Muscle of leg (tissue), 11 donors: ENCODE results near the gene PARVA. TPM values are rescaled to one million over a fixed set of nuclear protein-coding genes. Genes with fewer than 3 reads are reported as not detected.
"Not testable (repeated sequence)": the region's sequence is repeated elsewhere in the genome, so short reads cannot be mapped to it uniquely, and the experiment has no call there.

ENCODE experiments used
- DNase-seq: peaks from one replicate; pipeline ENCODE4 v3.0.0; 2013
- H3K27ac ChIP-seq: one replicate; pipeline ENCODE4 v1.5.1; 2013; ENCODE audit warnings: mild to moderate bottlenecking, low read length, control low read depth
- H3K27me3 ChIP-seq: one replicate; pipeline ENCODE4 v1.6.1; 2013; ENCODE audit warnings: low read length; ENCODE audit not compliant: control insufficient read depth, insufficient read depth
- H3K36me3 ChIP-seq: one replicate; pipeline ENCODE4 v1.6.1; 2013; ENCODE audit warnings: low read length; ENCODE audit not compliant: control insufficient read depth, insufficient read depth
- H3K4me1 ChIP-seq: one replicate; pipeline ENCODE4 v1.6.1; 2013; ENCODE audit warnings: low read length; ENCODE audit not compliant: control insufficient read depth, insufficient read depth
- H3K4me3 ChIP-seq: one replicate; pipeline ENCODE4 v1.5.1; 2013; ENCODE audit warnings: low read length, control low read depth
- H3K9me3 ChIP-seq: replicated peaks from 2 replicates; pipeline ENCODE4 v1.6.1; 2013; ENCODE audit warnings: low read depth, low read length; ENCODE audit not compliant: control insufficient read depth
- WGBS: methylation state at CpG from one replicate; pipeline ENCODE4 v1.1.5; 2013; ENCODE audit warnings: missing lambda C conversion rate; ENCODE audit not compliant: insufficient coverage; 5-methylcytosine and 5-hydroxymethylcytosine counted together
- polyA plus RNA-seq, 8 donors: library from polyadenylated mRNA; unstranded; fragments of 120-200 nt; gene quantifications; one replicate each; pipeline versions ENCODE4 v1.2.1 to v1.2.3, GENCODE V29; 2013; ENCODE audit warnings: inconsistent platforms in 1 of 8, low replicate concordance in 1 of 8; ENCODE audit not compliant: insufficient read length in 8 of 8, insufficient read depth in 1 of 8
- total RNA-seq: library from RNA; stranded (reverse); fragments of 120-200 nt; gene quantifications from one replicate; pipeline ENCODE4 v1.2.4, GENCODE V29; 2013

The PARVA gene
- total and polyA plus RNA-seq, 9 donors = 29.9 to 72.5 (median 57.9) TPM

DNA sequence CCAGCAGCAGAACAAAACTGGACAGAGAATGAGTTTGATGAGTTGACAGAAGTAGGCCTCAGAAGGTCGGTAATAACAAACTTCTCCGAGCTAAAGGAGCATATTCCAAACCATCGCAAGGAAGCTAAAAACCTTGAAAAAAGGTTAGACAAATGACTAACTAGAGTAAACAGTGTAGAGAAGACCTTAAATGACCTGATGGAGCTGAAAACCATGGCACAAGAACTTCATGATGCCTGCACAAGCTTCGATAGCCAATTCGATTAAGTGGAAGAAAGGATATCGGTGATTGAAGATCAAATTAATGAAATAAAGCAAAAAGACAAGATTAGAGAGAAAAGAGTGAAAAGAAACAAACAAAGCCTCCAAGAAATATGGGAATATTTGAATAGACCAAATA lies 10.3 kb upstream of the PARVA start:
- not testable (repeated sequence) for H3K36me3 ChIP-seq, H3K9me3 ChIP-seq, H3K4me1 ChIP-seq, H3K4me3 ChIP-seq, H3K27me3 ChIP-seq, H3K27ac ChIP-seq, DNase-seq
- WGBS = 100% methylated on average over 3 of the region's 6 CpGs

DNA sequence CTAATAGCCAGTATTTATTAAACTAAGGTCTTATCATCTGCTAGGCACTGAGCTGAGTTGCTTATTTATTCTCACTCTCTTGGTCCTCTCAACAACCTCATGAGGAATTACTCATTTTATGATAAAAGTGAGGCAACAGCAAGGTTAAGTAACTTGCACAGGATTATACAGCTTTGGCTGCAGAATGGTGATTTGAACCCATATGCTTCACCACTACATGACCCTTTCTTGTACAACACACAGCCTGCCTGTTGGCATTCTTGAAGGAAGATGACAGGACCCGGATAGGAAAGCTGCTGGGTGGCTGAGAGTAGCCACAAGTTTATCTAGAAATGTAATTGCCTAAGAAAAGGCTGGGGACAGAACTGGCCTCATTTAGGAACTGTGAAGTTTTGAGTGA lies 5.3 kb upstream of the PARVA start:
- H3K27ac ChIP-seq = no peak overlapping the region
- H3K27me3 ChIP-seq = no peaks in the 10 kb centered on the region
- DNase-seq = no peak
- H3K36me3 ChIP-seq = no peaks in the 10 kb centered on the region
- H3K4me3 ChIP-seq = no peak overlapping the region
- H3K9me3 ChIP-seq = no peaks in the 10 kb centered on the region
- WGBS = no CpG with 5 or more reads among the region's 1 CpG
- peaks cover 14% of the 10 kb centered on the region for H3K4me1 ChIP-seq

DNA sequence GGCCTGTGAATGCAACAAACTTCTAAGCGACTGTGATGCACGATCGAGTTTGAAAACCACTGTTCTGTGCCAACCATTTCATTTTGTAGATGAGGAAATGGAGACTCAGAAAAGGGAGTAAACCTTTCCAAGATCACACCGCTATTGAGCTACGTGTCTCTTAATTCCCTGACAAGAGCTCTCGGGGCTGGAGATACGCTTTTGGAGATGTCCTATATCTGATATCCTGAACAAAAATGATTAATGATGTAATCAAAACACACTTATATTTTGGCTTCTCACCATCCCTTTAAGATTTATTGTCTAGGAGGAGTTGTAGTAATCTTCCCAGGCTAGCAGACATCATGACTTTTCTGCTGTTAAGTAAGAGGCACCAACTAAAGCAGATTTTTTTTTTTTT lies 1.7 kb upstream of the PARVA start:
- Histone ChIP-seq H3K36me3 (no peaks in the 10 kb centered on the region), H3K9me3 (no peaks in the 10 kb centered on the region), H3K27me3 (no peaks in the 10 kb centered on the region), H3K4me3 (no peak overlapping the region), H3K27ac (peak overlapping the region; percentile 62), H3K4me1 (peaks cover 25% of the 10 kb centered on the region)
- 33% methylated on average over 2 of the region's 7 CpGs for WGBS
- DNase-seq = peak; percentile 40

DNA sequence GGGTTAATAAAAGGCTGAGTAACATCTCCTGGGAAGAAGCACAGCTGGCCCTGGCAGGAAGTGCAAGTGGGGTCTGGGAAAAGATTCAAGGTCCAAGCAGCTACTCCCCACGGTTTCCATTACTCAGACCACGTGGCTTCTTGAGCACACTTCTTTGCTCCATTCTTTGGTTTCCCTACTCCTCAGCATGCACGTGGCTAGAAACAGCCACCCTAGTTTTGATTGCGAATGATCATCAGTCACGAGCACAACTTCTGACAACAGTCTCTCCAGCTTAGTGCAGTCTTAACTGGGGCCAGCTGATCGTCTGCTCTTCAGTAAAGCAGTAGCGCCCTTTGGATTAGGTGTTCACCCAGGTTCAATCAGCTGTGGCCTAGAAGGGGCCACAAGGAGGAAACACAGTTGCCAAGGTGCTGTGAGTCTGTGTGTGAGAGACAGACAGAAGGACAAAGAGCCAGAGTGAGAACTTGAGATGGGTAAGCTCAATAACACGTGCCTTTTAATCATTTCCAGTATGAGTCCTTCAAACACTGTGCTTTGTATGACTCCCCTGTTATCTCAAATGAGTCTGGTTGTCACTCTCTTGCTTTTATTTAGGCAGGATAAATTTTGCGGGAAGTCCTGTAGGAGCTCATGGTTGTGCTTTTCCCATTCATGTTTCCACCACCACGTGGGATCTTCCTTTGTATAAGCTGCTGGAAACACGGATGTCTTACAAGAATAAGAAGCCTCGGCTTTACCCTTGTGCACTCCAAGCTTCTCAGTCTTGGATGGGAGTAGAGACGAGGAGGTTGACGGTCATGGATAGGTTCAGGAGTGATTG lies 901 bp upstream of the PARVA start:
- WGBS = 18% methylated on average over 7 of the region's 14 CpGs
- no peaks in the 10 kb centered on the region for H3K9me3 ChIP-seq
- no peaks in the 10 kb centered on the region for H3K27me3 ChIP-seq
- H3K36me3 ChIP-seq = peaks cover 3% of the 10 kb centered on the region
- H3K4me3 ChIP-seq = peak overlapping the region; percentile 66
- peaks cover 25% of the 10 kb centered on the region for H3K4me1 ChIP-seq
- DNase-seq = peak; percentile 96
- peak overlapping the region; percentile 95 for H3K27ac ChIP-seq

DNA sequence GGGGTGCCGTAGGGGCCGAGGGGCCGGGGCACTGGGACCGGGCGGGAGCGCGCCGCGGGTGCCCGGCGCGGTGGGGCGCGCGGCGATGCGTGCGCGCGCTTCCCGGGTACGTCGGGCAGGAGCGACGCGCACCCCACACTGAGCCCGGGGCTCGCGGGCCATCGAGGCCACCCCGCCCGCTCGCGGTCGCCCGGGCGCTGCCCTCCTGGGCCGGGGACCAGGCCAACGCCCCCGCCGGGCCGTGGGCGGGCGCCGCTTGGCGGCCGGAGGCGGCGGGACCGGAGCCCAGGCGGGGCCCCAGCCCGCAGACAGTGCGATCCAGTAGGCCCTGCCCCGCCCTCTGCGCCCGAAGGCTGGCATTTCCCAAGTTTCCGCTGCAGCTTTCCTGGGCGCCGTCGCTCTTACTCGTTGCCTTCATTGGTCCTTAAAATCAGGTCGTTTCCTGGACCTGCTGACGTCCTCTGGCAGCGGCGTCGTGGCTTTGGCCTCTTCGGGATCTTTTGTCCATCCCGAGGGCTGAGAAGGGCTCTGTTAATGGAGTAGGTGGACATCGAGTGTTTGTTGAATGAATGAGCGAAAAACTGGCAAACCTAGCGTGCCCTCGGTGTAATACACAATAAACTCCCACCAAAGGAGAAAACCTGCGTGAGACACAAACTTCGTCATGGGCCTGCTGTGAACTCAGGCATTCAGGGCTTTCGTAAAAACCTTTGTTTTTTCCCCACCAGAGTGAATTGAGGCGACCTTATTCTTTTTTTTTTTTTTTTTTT lies 638 bp downstream of the PARVA start:
- H3K36me3 ChIP-seq = peaks cover 3% of the 10 kb centered on the region
- no peaks in the 10 kb centered on the region for H3K27me3 ChIP-seq
- no peaks in the 10 kb centered on the region for H3K9me3 ChIP-seq
- under 1% methylated on average over 68 of the region's 76 CpGs for WGBS
- peak overlapping the region; percentile 66 for H3K4me3 ChIP-seq
- peak; percentile 80 for DNase-seq
- peak overlapping the region; percentile 95 for H3K27ac ChIP-seq
- H3K4me1 ChIP-seq = peaks cover 25% of the 10 kb centered on the region

DNA sequence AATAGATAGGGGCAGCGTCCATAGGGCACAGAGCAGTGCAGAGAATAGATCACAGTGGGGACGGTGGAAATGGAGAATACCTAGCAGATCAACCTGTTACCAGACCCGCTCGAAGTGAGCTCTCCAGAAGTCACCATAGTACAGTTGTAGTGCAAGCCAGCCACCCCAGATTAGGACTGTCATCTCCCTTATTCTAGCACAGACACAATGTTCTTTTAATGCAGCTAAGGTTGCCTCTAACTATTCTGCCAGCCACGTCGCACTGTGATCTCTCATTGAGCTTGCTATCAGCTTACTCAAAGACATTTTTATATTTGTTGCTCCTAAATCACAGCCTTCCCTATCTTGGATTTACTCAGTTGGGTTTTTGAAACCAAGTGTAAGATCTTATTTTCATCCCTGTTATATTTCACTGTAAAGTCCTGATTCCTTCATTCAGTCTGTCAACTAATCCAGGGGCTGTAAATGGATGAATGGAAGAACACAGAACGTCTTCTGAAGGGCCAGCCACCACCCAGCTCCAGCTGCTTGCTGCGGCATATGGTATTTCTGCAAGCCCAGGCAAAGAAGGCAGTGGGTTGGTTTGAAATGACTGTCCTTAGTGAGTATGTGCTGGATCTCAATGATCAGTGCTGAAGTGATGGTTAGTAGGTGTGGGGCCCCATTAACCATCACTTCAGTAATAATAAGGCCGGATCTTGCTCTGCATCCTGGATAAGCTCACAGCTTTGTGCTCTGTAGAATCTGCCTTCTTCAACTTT lies 3.4 kb downstream of the PARVA start:
- peaks cover 22% of the 10 kb centered on the region for H3K4me1 ChIP-seq
- H3K36me3 ChIP-seq = peaks cover 3% of the 10 kb centered on the region
- no peak overlapping the region for H3K4me3 ChIP-seq
- no peaks in the 10 kb centered on the region for H3K9me3 ChIP-seq
- no peaks in the 10 kb centered on the region for H3K27me3 ChIP-seq
- WGBS = 97% methylated on average over 6 of the region's 9 CpGs
- no peak overlapping the region for H3K27ac ChIP-seq
- no peak for DNase-seq

DNA sequence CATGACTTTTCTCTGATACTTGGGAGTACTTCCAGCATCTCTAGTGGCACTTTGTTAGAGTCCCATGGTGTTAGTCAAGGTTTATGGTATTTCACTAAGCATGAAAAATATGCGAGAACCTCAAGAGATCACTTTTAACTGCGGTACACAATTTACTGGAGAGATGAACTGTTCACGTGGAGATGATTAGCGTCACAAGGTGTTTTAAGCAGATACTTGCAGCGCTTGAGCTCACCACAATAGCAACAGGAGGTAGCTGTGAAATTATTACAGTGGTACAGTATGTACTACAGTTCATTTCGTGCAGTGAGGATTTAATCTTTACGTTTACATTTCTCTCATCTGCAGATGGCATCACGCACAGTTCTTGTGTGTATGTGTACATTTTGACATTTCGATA lies 4.5 kb downstream of the PARVA start:
- H3K4me1 ChIP-seq = peaks cover 13% of the 10 kb centered on the region
- no peak overlapping the region for H3K27ac ChIP-seq

DNA sequence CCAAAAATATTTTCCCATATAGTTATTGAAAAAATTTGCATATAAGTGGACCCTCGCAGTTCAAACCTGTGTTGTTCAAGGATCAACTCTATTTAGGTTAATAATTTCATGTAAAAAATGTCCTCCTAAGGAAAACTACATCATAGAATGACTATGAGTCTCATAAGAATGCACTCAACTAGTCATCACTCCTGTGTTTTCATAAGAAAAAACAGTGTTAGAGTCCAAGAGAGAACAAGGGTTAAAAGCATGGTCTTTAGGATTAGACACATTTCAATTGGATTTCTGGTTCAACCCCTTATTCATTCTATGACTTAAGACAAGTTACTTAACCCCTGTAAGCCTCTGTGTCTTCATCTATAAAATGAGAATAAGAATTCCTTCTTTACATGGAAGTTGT lies 5.1 kb downstream of the PARVA start:
- Histone ChIP-seq H3K27ac (no peak overlapping the region), H3K36me3 (peaks cover 3% of the 10 kb centered on the region), H3K4me1 (peaks cover 9% of the 10 kb centered on the region), H3K4me3 (no peak overlapping the region), H3K9me3 (no peaks in the 10 kb centered on the region), H3K27me3 (no peaks in the 10 kb centered on the region)
- no CpG with 5 or more reads among the region's 1 CpG for WGBS
- no peak for DNase-seq

More for the DNA sequence above, 4.5 kb downstream of the PARVA start:
- Histone ChIP-seq H3K36me3 (peaks cover 3% of the 10 kb centered on the region), H3K4me3 (no peak overlapping the region), H3K27me3 (no peaks in the 10 kb centered on the region), H3K9me3 (no peaks in the 10 kb centered on the region)
- 100% methylated on average over 3 of the region's 9 CpGs for WGBS
- DNase-seq = no peak

DNA sequence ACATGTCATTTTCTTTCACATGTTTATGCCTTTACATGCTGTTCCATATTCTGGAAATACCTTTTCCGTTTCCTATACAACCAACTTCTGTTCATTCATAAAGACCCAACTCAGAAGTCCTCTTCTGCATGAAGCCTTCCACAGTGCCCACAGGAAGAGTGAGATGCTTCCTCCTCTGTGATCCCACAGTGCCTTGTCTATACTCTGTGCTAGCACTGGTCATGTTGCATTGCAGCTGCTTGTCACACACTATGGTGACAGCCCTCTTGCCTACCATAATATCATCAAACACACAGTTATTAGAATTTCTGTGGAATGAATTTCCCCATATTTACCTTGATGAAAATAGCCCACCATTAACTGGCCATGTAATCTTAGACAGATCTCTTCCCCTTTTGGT lies 8.9 kb downstream of the PARVA start:
- Histone ChIP-seq H3K4me3 (no peak overlapping the region), H3K36me3 (no peaks in the 10 kb centered on the region), H3K9me3 (no peaks in the 10 kb centered on the region), H3K27ac (no peak overlapping the region), H3K4me1 (peaks cover 31% of the 10 kb centered on the region), H3K27me3 (no peaks in the 10 kb centered on the region)
- WGBS = 100% methylated on average over 1 of the region's 1 CpG
- DNase-seq = no peak

DNA sequence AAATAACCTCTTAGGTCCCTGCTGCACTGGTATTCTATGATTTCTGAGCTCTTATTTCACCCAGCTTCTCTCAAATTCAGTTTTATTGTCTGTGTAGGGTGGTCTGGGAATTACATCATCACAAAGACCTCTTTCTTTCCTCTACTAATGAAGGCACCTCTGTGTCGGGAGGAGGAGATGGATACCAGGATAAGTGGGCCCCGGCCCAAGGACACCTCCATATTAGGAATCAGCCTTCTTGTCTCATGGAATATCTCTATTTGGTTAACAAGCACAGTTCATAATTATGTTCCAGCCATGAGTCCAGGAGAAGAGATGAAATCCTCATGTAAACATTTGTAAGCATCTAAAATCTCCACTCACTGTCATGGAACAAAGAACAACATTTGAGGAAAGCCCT lies 9.4 kb downstream of the PARVA start:
- Histone ChIP-seq H3K9me3 (no peaks in the 10 kb centered on the region), H3K36me3 (no peaks in the 10 kb centered on the region), H3K4me1 (peaks cover 32% of the 10 kb centered on the region), H3K27me3 (no peaks in the 10 kb centered on the region), H3K4me3 (no peak overlapping the region), H3K27ac (no peak overlapping the region)
- no CpG with 5 or more reads among the region's 2 CpGs for WGBS
- no peak for DNase-seq
